Panc1 (cell line): ENCODE data around the gene CALML4. TPM values are rescaled to one million over a fixed set of nuclear protein-coding genes. Genes with fewer than 3 reads are reported as not detected.

Experiments used
- ATAC-seq: fragments of 200-7000 bp; cut with Tn5 transposase; 2 replicates; pipeline ENCODE4 v1.9.1; 2020; ENCODE audit warnings: mild to moderate bottlenecking, moderate library complexity
- BruUV-seq: library from RNA; stranded (reverse); fragments of 400-500 nt; replicated peaks from 2 replicates; lab custom pipeline; 2021; lab: Mats Ljungman, UMichigan
- CTCF ChIA-PET: fragments of 300-600 bp; sonication (Branson Sonifier 250); formaldehyde crosslinking; loops from one replicate; lab custom pipeline; 2022; ENCODE audit warnings: antibody characterized with exemption; lab: Charles Lee
- POLR2A ChIA-PET: fragments of 300-600 bp; sonication (Branson Sonifier 250); formaldehyde crosslinking; loops from one replicate; lab custom pipeline; 2022; ENCODE audit warnings: antibody characterized with exemption; lab: Charles Lee
- DNase-seq: peaks from one replicate; pipeline ENCODE4 v3.0.0-alpha.2; 2010; ENCODE audit warnings: low read depth, low spot score
- H3K27ac ChIP-seq: 2 replicates; pipeline ENCODE4 v1.5.1; 2011; ENCODE audit warnings: mild to moderate bottlenecking, low read length, inconsistent platforms
- H3K27me3 ChIP-seq: fragments of 200-500 bp; sonication (Bioruptor generic); 2 replicates; pipeline ENCODE4 v1.6.0; 2014; ENCODE audit warnings: low read length, inconsistent platforms; ENCODE audit not compliant: control insufficient read depth, insufficient read depth
- H3K36me3 ChIP-seq: fragments of 200-500 bp; sonication (Bioruptor generic); 2 replicates; pipeline ENCODE4 v1.5.1; 2014; ENCODE audit warnings: inconsistent platforms, mild to moderate bottlenecking, low read length, moderate library complexity; ENCODE audit not compliant: control insufficient read depth, insufficient read depth
- H3K4me1 ChIP-seq: 2 replicates; pipeline ENCODE4 v1.5.1; 2011; ENCODE audit warnings: inconsistent platforms, mild to moderate bottlenecking, low read length, moderate library complexity; ENCODE audit not compliant: control insufficient read depth, insufficient read depth
- H3K4me3 ChIP-seq, 2 experiments: 2 replicates each; pipeline ENCODE4 v1.5.1; 2011 to 2012; ENCODE audit warnings: low read depth in 2 of 2, low read length in 2 of 2, mild to moderate bottlenecking in 2 of 2, inconsistent platforms in 1 of 2, moderate library complexity in 1 of 2
- H3K9me3 ChIP-seq: fragments of 200-500 bp; sonication (Bioruptor generic); 2 replicates; pipeline ENCODE4 v1.5.1; 2014; ENCODE audit warnings: low read depth, mild to moderate bottlenecking, inconsistent platforms, low read length, moderate library complexity; ENCODE audit not compliant: control insufficient read depth, insufficient read depth
- POLR2AphosphoS5 ChIP-seq: IDR thresholded peaks from 2 replicates; pipeline ENCODE4 v1.6.1; 2012; ENCODE audit warnings: mild to moderate bottlenecking, low read depth, low read length, moderate library complexity
- REST ChIP-seq, 2 experiments: IDR thresholded peaks; 2 replicates each; pipeline ENCODE4 v1.6.1; 2011 to 2012; ENCODE audit warnings: low read depth in 2 of 2, control low read depth in 1 of 2, low read length in 1 of 2, mild to moderate bottlenecking in 1 of 2, moderate library complexity in 1 of 2; ENCODE audit not compliant: insufficient read depth in 1 of 2
- SIN3A ChIP-seq: IDR thresholded peaks from 2 replicates; pipeline ENCODE4 v1.6.1; 2012; ENCODE audit warnings: low read depth, mild to moderate bottlenecking, low read length, moderate library complexity, borderline replicate concordance; ENCODE audit not compliant: insufficient read depth
- TCF7L2 ChIP-seq: IDR thresholded peaks from 2 replicates; pipeline ENCODE4 v1.6.1; 2011; ENCODE audit warnings: mild to moderate bottlenecking, low read depth, low read length, inconsistent platforms
- in situ Hi-C: cut with HindIII; loops from 2 replicates; pipeline ENCODE4 v1.10.0; 2016; ENCODE audit warnings: low sequenced_read_pairs, low pct_unique_long_range_greater_than_20kb
- intact Hi-C: fragments of 100-400 bp; cut with micrococcal nuclease; formaldehyde crosslinking; loops from one replicate; pipeline ENCODE4 v1.10.0; 2022; ENCODE audit not compliant: unreplicated experiment
- total RNA-seq: library from RNA; stranded (reverse); gene quantifications from one replicate; pipeline ENCODE4 v1.2.1, GENCODE V29; 2021; ENCODE audit not compliant: unreplicated experiment
- TF ChIP-seq, protein P1 (sequence below): fragments of 450-650 bp; IDR thresholded peaks from 2 replicates; pipeline ENCODE4 v1.5.1; 2017; ENCODE audit warnings: mild to moderate bottlenecking

CALML4 gene
- total RNA-seq, 1 experiment from 2014 or later: 5.4 TPM

DNA sequence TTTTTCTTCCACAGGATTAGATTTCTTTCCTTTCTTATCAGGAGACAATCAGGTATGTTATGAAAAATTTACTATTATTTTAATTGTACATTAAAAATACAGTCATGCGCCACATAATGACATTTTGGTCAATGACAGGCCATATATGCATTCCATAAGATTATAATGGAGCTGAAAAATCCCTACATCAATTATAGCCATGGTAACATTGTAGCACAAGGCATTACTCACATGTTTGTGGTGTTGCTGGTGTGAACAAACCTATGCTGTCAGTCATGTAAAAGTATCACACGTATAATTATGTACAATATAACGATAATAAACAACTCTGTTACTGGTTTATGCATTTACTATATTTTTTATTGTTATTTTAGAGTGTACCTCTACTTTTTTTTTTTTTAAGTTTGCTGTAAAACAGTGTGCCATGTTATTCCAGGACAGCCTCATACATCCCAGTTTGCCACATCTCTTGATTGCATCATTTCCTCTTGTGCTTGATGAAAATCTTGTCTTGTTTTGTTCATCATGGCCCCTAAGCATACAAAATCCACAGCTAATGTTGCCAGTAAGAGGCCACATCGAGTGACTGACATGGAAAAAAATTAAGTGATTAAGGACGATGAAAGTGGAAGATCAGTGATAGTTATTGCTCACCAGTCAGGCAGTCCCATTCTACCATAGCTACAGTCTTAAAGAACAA lies 21.4 kb downstream of the CALML4 start:
- DNase-seq (no peak), ATAC-seq (no peak)
- intact Hi-C loops: no loop called here
- Histone ChIP-seq H3K27ac (no peak overlapping the region), H3K9me3 (no peaks in the 10 kb centered on the region), H3K27me3 (no peaks in the 10 kb centered on the region), H3K4me3 (no peak overlapping the region), H3K4me1 (0 out of 2 replicates have a peak, but pooled peaks cover 3% of the 10 kb centered on the region), H3K36me3 (peaks cover 29% of the 10 kb centered on the region)
- BruUV-seq: TSS peak; percentile 2
- TF ChIP-seq REST (IDR thresholded peaks at IDR 0.05; ENCODE audit: insufficient read depth in 1 of 2, low read depth in 2 of 2, low read length in 1 of 2) (no peak), SIN3A (no peak), TCF7L2 (no peak), POLR2AphosphoS5 (no peak)
- TF ChIP-seq, protein P1, sequence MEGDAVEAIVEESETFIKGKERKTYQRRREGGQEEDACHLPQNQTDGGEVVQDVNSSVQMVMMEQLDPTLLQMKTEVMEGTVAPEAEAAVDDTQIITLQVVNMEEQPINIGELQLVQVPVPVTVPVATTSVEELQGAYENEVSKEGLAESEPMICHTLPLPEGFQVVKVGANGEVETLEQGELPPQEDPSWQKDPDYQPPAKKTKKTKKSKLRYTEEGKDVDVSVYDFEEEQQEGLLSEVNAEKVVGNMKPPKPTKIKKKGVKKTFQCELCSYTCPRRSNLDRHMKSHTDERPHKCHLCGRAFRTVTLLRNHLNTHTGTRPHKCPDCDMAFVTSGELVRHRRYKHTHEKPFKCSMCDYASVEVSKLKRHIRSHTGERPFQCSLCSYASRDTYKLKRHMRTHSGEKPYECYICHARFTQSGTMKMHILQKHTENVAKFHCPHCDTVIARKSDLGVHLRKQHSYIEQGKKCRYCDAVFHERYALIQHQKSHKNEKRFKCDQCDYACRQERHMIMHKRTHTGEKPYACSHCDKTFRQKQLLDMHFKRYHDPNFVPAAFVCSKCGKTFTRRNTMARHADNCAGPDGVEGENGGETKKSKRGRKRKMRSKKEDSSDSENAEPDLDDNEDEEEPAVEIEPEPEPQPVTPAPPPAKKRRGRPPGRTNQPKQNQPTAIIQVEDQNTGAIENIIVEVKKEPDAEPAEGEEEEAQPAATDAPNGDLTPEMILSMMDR: no peak
- in situ Hi-C loops: no loop called here
- POLR2A ChIA-PET: no interaction called here
- CTCF ChIA-PET: no interaction called here

DNA sequence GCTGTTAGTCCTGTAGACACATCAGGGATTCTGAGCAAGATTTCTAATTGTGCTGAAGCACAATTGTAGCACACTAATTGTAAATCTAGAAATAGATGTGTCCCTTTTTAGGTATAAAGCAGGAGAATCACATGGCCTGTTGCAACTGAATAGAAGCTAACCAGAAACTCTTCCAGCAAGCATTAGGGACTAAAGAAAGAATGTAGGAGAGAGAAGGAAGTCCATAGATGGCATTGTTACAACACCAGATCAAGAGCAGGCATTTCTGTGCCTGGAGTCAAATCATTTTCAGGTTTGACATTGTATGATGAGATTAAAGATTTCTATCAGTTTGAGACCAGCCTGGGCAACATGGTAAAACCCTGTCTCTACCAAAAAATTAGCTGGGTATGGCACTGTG lies 27.4 kb downstream of the CALML4 start:
- TF ChIP-seq TCF7L2 (no peak), SIN3A (no peak), REST (IDR thresholded peaks at IDR 0.05; ENCODE audit: insufficient read depth in 1 of 2, low read depth in 2 of 2, low read length in 1 of 2) (no peak), POLR2AphosphoS5 (no peak)
- TF ChIP-seq, protein P1: no peak
- Histone ChIP-seq H3K27ac (no peak overlapping the region), H3K4me3 (no peak overlapping the region), H3K27me3 (no peaks in the 10 kb centered on the region), H3K9me3 (no peaks in the 10 kb centered on the region), H3K4me1 (no peaks in the 10 kb centered on the region), H3K36me3 (peaks cover 20% of the 10 kb centered on the region)
- POLR2A ChIA-PET: no interaction called here
- BruUV-seq: no TSS peak
- intact Hi-C loops: no loop called here
- in situ Hi-C loops: no loop called here
- DNase-seq (no peak), ATAC-seq (no peak)
- CTCF ChIA-PET: no interaction called here
